GM18909 (cell line): ENCODE measurements around the gene FAM90A1.
"Not testable (repeated sequence)": the region's sequence is repeated elsewhere in the genome, so short reads cannot be mapped to it uniquely, and the experiment has no call there.

Source experiments
- ATAC-seq: cut with Tn5 transposase; IDR thresholded peaks from one replicate; pipeline ENCODE4 v1.9.1; 2021; ENCODE audit warnings: mild to moderate bottlenecking; ENCODE audit not compliant: unreplicated experiment, poor library complexity

Gene FAM90A1

DNA sequence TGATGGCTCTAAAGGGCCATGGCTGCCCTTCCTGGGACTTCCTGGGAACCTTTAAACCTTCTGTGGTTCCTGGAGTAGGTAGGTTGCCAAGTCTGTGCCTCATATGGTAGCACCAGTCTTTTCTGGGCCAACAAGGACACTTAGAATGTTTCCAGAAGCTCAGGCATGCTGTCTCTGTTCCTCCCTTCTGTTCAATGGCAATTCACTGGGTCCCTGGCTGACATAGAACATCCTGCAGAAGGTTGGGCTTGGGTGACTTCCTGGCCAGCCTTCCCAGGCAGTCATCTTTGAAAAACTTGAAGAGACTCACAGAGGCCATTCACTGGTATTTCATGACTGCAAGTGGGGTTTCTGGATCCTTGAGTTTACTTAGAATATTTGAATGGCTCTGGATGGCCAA lies 46.1 kb downstream of the FAM90A1 start:
- not testable (repeated sequence) for ATAC-seq

DNA sequence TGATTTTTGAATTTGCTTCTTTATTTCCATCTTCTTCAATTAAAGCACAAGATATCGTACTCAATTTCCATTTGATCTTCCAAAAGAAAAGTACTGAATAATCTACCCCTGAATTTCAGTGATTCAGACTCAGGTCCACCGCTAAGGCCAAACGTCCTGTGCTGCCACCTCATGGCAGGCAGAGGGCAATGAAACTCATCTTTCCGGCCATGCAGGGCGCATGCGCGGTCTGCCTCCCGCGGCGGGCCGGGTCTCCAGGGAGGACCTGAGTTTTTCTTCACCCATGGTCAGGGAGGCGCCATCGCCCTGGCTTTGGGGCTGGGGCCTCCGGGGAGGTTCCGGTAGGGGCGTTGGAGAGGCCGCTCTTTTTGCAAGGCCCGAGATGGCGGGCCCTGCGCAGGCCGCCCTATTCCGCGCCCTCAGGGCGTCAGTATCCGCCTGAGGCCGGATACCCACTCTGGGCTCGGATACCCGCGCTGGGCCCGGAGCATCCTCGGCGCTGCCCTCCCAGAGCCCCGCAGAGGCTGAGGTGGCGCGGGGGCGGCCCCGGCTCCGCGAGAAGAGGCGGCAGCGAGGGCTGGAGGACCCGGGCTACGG lies 47.3 kb downstream of the FAM90A1 start:
- ATAC-seq: not testable (repeated sequence)

DNA sequence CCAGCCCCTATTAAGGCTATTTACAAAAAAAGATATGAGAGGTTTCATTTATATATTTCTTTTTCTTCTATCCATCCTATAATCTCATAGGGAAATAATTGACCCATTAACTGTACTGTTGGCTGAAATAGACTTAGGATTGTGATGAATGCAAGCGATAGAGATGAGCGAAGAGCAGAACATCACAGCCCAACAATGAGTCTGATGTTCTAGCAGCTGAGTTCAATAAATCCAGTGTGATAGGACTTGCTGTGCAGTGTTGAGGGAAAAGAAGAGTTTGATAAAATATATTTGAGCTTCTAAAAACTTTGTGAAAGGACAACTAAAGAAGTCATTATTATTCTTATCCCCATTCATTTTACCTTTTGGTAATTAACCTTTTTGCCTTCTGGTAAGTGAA lies 54.5 kb downstream of the FAM90A1 start:
- not testable (repeated sequence) for ATAC-seq
